Glomerular visceral epithelial cell (primary cell): Measurements from ENCODE around the gene C17orf107.

Source experiments
- DNase-seq: peaks from one replicate; pipeline ENCODE4 v3.0.0-alpha.2; 2016; ENCODE audit errors: extremely low spot score

The C17orf107 gene

GRCh38 chr17:4934173-4934979 is 35.0 kb downstream of the C17orf107 start:
- DNase-seq = peak; percentile 88

- no peak for DNase-seq
These were observed 36.3 kb downstream of the C17orf107 start for GRCh38 chr17:4935650-4936049.

- DNase-seq = no peak
These were observed 37.1 kb downstream of the C17orf107 start for GRCh38 chr17:4936436-4936835.

- DNase-seq = no peak
These were observed 38.2 kb downstream of the C17orf107 start for GRCh38 chr17:4937553-4937952.

- no peak for DNase-seq
These were observed 38.7 kb downstream of the C17orf107 start for GRCh38 chr17:4938069-4938491.

GRCh38 chr17:4938688-4939545 is 39.6 kb downstream of the C17orf107 start:
- DNase-seq = no peak

- no peak for DNase-seq
These were observed 40.1 kb downstream of the C17orf107 start for GRCh38 chr17:4939546-4939795.

GRCh38 chr17:4939796-4940554 is 40.6 kb downstream of the C17orf107 start, which contains the start of the genes RNF167 and SLC25A11:
RNF167 (plus strand) TSS chr17:4940268; CDS start chr17:4940910, 642 bp downstream.
SLC25A11 (minus strand) TSS chr17:4940046; CDS start chr17:4939910, 136 bp downstream.
- peak; percentile 99 for DNase-seq

- DNase-seq = no peak
These were observed 41.4 kb downstream of the C17orf107 start for GRCh38 chr17:4940555-4941318.

- DNase-seq = no peak
These were observed 41.9 kb downstream of the C17orf107 start for GRCh38 chr17:4941319-4941610.

GRCh38 chr17:4942760-4943508 is 43.6 kb downstream of the C17orf107 start:
- DNase-seq = no peak

- no peak for DNase-seq
These were observed 44.8 kb downstream of the C17orf107 start for GRCh38 chr17:4944163-4944553.

- DNase-seq = no peak
These were observed 45.3 kb downstream of the C17orf107 start for GRCh38 chr17:4944554-4945175.

GRCh38 chr17:4945176-4945943 is 46.0 kb downstream of the C17orf107 start:
- DNase-seq = peak; percentile 93

- no peak for DNase-seq
These were observed 46.6 kb downstream of the C17orf107 start for GRCh38 chr17:4945944-4946280.

GRCh38 chr17:4946312-4946976 is 47.1 kb downstream of the C17orf107 start:
- DNase-seq = no peak

GRCh38 chr17:4947010-4947410 is 47.7 kb downstream of the C17orf107 start:
- no peak for DNase-seq

GRCh38 chr17:4947411-4948165 is 48.3 kb downstream of the C17orf107 start:
- DNase-seq = peak; percentile 73
